PC-3 (cell line): Measurements from ENCODE around the gene SAP30BP. TPM values are rescaled to one million over a fixed set of nuclear protein-coding genes. Genes with fewer than 3 reads are reported as not detected.

Source experiments
- ATAC-seq: fragments of 200-7000 bp; cut with Tn5 transposase; 2 replicates; pipeline ENCODE4 v1.9.1; 2020; ENCODE audit warnings: mild to moderate bottlenecking, moderate library complexity
- BruUV-seq: library from RNA; stranded (reverse); fragments of 400-500 nt; replicated peaks from 2 replicates; lab custom pipeline; 2021; lab: Mats Ljungman, UMichigan
- CTCF ChIA-PET: fragments of 300-600 bp; sonication (Branson Sonifier 250); formaldehyde crosslinking; loops from one replicate; lab custom pipeline; 2022; ENCODE audit warnings: antibody characterized with exemption; lab: Charles Lee
- POLR2A ChIA-PET: fragments of 300-600 bp; sonication (Branson Sonifier 250); formaldehyde crosslinking; loops from one replicate; lab custom pipeline; 2022; ENCODE audit warnings: antibody characterized with exemption; ENCODE audit not compliant: unreplicated experiment; lab: Charles Lee
- DNase-seq: peaks from one replicate; pipeline ENCODE4 v3.0.0-alpha.2; 2015
- H2AFZ ChIP-seq: fragments of 300-600 bp; sonication (generic); 2 replicates; pipeline ENCODE4 v1.6.0; 2016; ENCODE audit warnings: antibody characterized with exemption, low read length
- H3F3A ChIP-seq: fragments of 300-600 bp; sonication (generic); one replicate; pipeline ENCODE4 v1.6.0; 2017; ENCODE audit warnings: antibody characterized with exemption, low read length, control low read depth, mild to moderate bottlenecking; ENCODE audit not compliant: unreplicated experiment
- H3K27ac ChIP-seq: fragments of 300-600 bp; sonication (generic); 2 replicates; pipeline ENCODE4 v1.5.1; 2016; ENCODE audit warnings: mild to moderate bottlenecking, low read length
- H3K27me3 ChIP-seq: fragments of 300-600 bp; sonication (generic); 2 replicates; pipeline ENCODE4 v1.6.1; 2016; ENCODE audit warnings: low read length, mixed read lengths
- H3K36me3 ChIP-seq: fragments of 300-600 bp; sonication (generic); 2 replicates; pipeline ENCODE4 v1.6.1; 2016; ENCODE audit warnings: low read depth, mixed run types, low read length, mixed read lengths
- H3K4me1 ChIP-seq: fragments of 300-600 bp; sonication (generic); 2 replicates; pipeline ENCODE4 v1.5.1; 2016; ENCODE audit warnings: low read length; ENCODE audit not compliant: insufficient read depth
- H3K4me2 ChIP-seq: fragments of 300-600 bp; sonication (generic); 2 replicates; pipeline ENCODE4 v1.6.0; 2016; ENCODE audit warnings: low read length
- H3K4me3 ChIP-seq: fragments of 300-600 bp; sonication (generic); 2 replicates; pipeline ENCODE4 v1.5.1; 2016; ENCODE audit warnings: mild to moderate bottlenecking, low read length, mixed read lengths
- H3K79me2 ChIP-seq: fragments of 300-600 bp; sonication (generic); 2 replicates; pipeline ENCODE4 v1.6.1; 2017; ENCODE audit warnings: low read length, mixed read lengths
- H3K9ac ChIP-seq: fragments of 300-600 bp; sonication (generic); 2 replicates; pipeline ENCODE4 v1.6.0; 2016; ENCODE audit warnings: mild to moderate bottlenecking, low read length
- H3K9me2 ChIP-seq: fragments of 300-600 bp; sonication (generic); replicated peaks from 2 replicates; pipeline ENCODE4 v1.6.1; 2016; ENCODE audit warnings: mixed run types, low read length, mixed read lengths
- H3K9me3 ChIP-seq: fragments of 300-600 bp; sonication (generic); 2 replicates; pipeline ENCODE4 v1.6.1; 2016; ENCODE audit warnings: low read length, mixed read lengths
- H4K20me1 ChIP-seq: fragments of 300-600 bp; sonication (generic); 2 replicates; pipeline ENCODE4 v1.6.1; 2016; ENCODE audit warnings: low read length, mixed read lengths
- CTCF ChIP-seq: fragments of 300-600 bp; sonication (generic); conservative IDR thresholded peaks from 2 replicates; pipeline ENCODE4 v1.5.1; 2017; ENCODE audit warnings: antibody characterized with exemption, low read depth, mild to moderate bottlenecking, low read length
- EZH2 ChIP-seq: fragments of 300-600 bp; sonication (generic); IDR thresholded peaks from one replicate; pipeline ENCODE4 v1.6.1; 2017; ENCODE audit warnings: antibody characterized with exemption, mild to moderate bottlenecking, low read length; ENCODE audit not compliant: unreplicated experiment
- EZH2phosphoT487 ChIP-seq: fragments of 300-600 bp; sonication (generic); IDR thresholded peaks from 2 replicates; pipeline ENCODE4 v1.6.1; 2018; ENCODE audit warnings: mild to moderate bottlenecking, antibody characterized with exemption, low read length, borderline replicate concordance
- intact Hi-C: fragments of 100-400 bp; cut with micrococcal nuclease; formaldehyde crosslinking; loops from 2 replicates; pipeline ENCODE4 v1.9.0; 2023
- total RNA-seq: library from RNA; depleted of rRNA; stranded (reverse); fragments of >200 nt; gene quantifications from 2 replicates; pipeline ENCODE4 v1.2.3, GENCODE V29; 2014

Gene SAP30BP
- total RNA-seq, 1 experiment from 2014 or later, result 97.8 TPM

- no peaks in the 10 kb centered on the region for H4K20me1 ChIP-seq
- no peak overlapping the region for H3K4me3 ChIP-seq
- TF ChIP-seq EZH2phosphoT487, result no peak
- no peak for TF ChIP-seq CTCF
- TF ChIP-seq EZH2, result no peak
- no peak overlapping the region for H3K27ac ChIP-seq
- peaks cover 14% of the 10 kb centered on the region; the same call in 1 of the 2 replicates for H3K36me3 ChIP-seq
- POLR2A ChIA-PET, result no interaction called here
- H2AFZ ChIP-seq, result no peak overlapping the region
- ATAC-seq (no peak), DNase-seq (no peak)
- no TSS peak for BruUV-seq
- H3F3A ChIP-seq, result no peaks in the 10 kb centered on the region
- no peaks in the 10 kb centered on the region for H3K27me3 ChIP-seq
- CTCF ChIA-PET, result interaction anchor here (1.9 to 4.0 kb wide), 2 partner anchors 18 kb away, joined by 10 to 83 read pairs; partner anchors contain the start of gene SMIM5
- no peaks in the 10 kb centered on the region for H3K9me2 ChIP-seq
- no peaks in the 10 kb centered on the region for H3K79me2 ChIP-seq
- no peak overlapping the region for H3K9ac ChIP-seq
- H3K4me1 ChIP-seq, result peaks cover 15% of the 10 kb centered on the region
- H3K4me2 ChIP-seq, result no peak overlapping the region
- intact Hi-C loops, result no loop called here
- H3K9me3 ChIP-seq, result no peaks in the 10 kb centered on the region
Observed at GRCh38 chr17:75650874-75651273, 16.3 kb upstream of the SAP30BP start.

GRCh38 chr17:75652341-75652740 lies 14.8 kb upstream of the SAP30BP start:
- ChIA-PET CTCF (interaction anchor here (1.0 to 4.0 kb wide), 2 partner anchors 19 to 32 kb away, joined by 4 to 83 read pairs; partner anchors contain the start of gene SMIM5), POLR2A (no interaction called here)
- Histone ChIP-seq H4K20me1 (no peaks in the 10 kb centered on the region), H3K4me2 (no peak overlapping the region), H3K9ac (no peak overlapping the region), H3K4me3 (no peak overlapping the region), H2AFZ (no peak overlapping the region), H3K9me2 (no peaks in the 10 kb centered on the region), H3K9me3 (no peaks in the 10 kb centered on the region), H3K27ac (no peak overlapping the region), H3K4me1 (0 out of 2 replicates have a peak, but pooled peaks cover under 1% of the 10 kb centered on the region), H3K27me3 (no peaks in the 10 kb centered on the region), H3F3A (no peaks in the 10 kb centered on the region), H3K79me2 (no peaks in the 10 kb centered on the region), H3K36me3 (peaks cover 14% of the 10 kb centered on the region; the same call in 1 of the 2 replicates)
- DNase-seq (no peak), ATAC-seq (no peak)
- no TSS peak for BruUV-seq
- TF ChIP-seq EZH2phosphoT487 (no peak), EZH2 (no peak), CTCF (no peak)
- intact Hi-C loops, result no loop called here

GRCh38 chr17:75652934-75653549 lies 14.1 kb upstream of the SAP30BP start:
- Histone ChIP-seq H3K27ac (no peak overlapping the region), H3K9ac (no peak overlapping the region), H3K27me3 (no peaks in the 10 kb centered on the region), H3K36me3 (peaks cover 14% of the 10 kb centered on the region; the same call in 1 of the 2 replicates), H3K9me2 (no peaks in the 10 kb centered on the region), H3K4me3 (no peak overlapping the region), H3K9me3 (no peaks in the 10 kb centered on the region), H3F3A (no peaks in the 10 kb centered on the region), H3K4me1 (no peaks in the 10 kb centered on the region), H2AFZ (no peak overlapping the region), H3K4me2 (no peak overlapping the region), H3K79me2 (no peaks in the 10 kb centered on the region), H4K20me1 (no peaks in the 10 kb centered on the region)
- no TSS peak for BruUV-seq
- intact Hi-C loops, result no loop called here
- ChIA-PET CTCF (interaction anchor here (1.0 to 4.0 kb wide), 3 partner anchors 17 to 32 kb away, joined by 4 to 83 read pairs (median 5); partner anchors contain the start of gene SMIM5), POLR2A (interaction anchor here (0.6 kb wide), 1 partner anchor 15 kb away, joined by 3 read pairs; no protein-coding TSS in a partner anchor)
- ATAC-seq (peak; percentile 73), DNase-seq (peak; percentile 55)
- TF ChIP-seq EZH2phosphoT487 (no peak), CTCF (peak; percentile 92), EZH2 (no peak)
